ENCODE results near the gene CFAP53. TPM values are rescaled to one million over a fixed set of nuclear protein-coding genes. Genes with fewer than 3 reads are reported as not detected.

CFAP53 gene
- polyA plus RNA-seq, 1 donor from 2014 or later: 0.64 TPM

DNA sequence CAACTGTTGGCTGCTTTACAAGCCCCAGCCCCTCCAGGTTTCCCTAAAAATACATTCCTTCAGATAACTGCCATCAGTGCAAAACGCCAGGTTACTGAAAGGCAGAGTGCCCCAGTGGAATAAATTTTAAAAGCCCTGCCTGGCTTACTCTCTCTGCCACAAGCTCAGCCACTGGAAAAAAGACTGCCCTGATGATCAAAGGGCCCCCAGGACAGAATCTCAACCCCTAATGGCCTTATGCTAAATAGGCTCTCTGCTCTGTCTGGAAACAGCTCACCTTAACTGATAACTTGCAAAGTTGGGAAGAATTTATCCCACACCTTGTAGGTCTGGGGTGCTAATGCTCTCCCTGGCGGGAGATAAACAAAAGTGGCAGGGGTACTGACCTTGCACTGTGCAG, 33.9 kb downstream of the CFAP53 start:
- no peak overlapping the region for H3K4me3 ChIP-seq (ENCODE audit: low read length)
- H3F3A ChIP-seq (ENCODE audit: insufficient read depth, low read length, poor library complexity, severe bottlenecking): no peaks in the 10 kb centered on the region
- TF ChIP-seq EZH2 (IDR thresholded peaks at IDR 0.05; ENCODE audit: borderline replicate concordance, insufficient read depth, low read length, poor library complexity, severe bottlenecking): no peak
- TF ChIP-seq POLR2AphosphoS5 (IDR thresholded peaks at IDR 0.05): no peak
- TF ChIP-seq, protein P1, sequence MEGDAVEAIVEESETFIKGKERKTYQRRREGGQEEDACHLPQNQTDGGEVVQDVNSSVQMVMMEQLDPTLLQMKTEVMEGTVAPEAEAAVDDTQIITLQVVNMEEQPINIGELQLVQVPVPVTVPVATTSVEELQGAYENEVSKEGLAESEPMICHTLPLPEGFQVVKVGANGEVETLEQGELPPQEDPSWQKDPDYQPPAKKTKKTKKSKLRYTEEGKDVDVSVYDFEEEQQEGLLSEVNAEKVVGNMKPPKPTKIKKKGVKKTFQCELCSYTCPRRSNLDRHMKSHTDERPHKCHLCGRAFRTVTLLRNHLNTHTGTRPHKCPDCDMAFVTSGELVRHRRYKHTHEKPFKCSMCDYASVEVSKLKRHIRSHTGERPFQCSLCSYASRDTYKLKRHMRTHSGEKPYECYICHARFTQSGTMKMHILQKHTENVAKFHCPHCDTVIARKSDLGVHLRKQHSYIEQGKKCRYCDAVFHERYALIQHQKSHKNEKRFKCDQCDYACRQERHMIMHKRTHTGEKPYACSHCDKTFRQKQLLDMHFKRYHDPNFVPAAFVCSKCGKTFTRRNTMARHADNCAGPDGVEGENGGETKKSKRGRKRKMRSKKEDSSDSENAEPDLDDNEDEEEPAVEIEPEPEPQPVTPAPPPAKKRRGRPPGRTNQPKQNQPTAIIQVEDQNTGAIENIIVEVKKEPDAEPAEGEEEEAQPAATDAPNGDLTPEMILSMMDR (IDR thresholded peaks at IDR 0.05; ENCODE audit: poor library complexity, severe bottlenecking): no peak
- TF ChIP-seq RAD21 (conservative IDR thresholded peaks at IDR 0.05): no peak
- no peak for TF ChIP-seq EP300 (conservative IDR thresholded peaks at IDR 0.05; ENCODE audit: poor library complexity, severe bottlenecking)
- no peak for TF ChIP-seq SMC3 (conservative IDR thresholded peaks at IDR 0.05; ENCODE audit: poor library complexity)
- TF ChIP-seq MXI1 (conservative IDR thresholded peaks at IDR 0.05; ENCODE audit: poor library complexity, severe bottlenecking): no peak
- no peak for TF ChIP-seq TAF1 (IDR thresholded peaks at IDR 0.05; ENCODE audit: low read depth)
- TF ChIP-seq, protein P2, sequence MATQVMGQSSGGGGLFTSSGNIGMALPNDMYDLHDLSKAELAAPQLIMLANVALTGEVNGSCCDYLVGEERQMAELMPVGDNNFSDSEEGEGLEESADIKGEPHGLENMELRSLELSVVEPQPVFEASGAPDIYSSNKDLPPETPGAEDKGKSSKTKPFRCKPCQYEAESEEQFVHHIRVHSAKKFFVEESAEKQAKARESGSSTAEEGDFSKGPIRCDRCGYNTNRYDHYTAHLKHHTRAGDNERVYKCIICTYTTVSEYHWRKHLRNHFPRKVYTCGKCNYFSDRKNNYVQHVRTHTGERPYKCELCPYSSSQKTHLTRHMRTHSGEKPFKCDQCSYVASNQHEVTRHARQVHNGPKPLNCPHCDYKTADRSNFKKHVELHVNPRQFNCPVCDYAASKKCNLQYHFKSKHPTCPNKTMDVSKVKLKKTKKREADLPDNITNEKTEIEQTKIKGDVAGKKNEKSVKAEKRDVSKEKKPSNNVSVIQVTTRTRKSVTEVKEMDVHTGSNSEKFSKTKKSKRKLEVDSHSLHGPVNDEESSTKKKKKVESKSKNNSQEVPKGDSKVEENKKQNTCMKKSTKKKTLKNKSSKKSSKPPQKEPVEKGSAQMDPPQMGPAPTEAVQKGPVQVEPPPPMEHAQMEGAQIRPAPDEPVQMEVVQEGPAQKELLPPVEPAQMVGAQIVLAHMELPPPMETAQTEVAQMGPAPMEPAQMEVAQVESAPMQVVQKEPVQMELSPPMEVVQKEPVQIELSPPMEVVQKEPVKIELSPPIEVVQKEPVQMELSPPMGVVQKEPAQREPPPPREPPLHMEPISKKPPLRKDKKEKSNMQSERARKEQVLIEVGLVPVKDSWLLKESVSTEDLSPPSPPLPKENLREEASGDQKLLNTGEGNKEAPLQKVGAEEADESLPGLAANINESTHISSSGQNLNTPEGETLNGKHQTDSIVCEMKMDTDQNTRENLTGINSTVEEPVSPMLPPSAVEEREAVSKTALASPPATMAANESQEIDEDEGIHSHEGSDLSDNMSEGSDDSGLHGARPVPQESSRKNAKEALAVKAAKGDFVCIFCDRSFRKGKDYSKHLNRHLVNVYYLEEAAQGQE (IDR thresholded peaks at IDR 0.05; ENCODE audit: borderline replicate concordance): no peak
- H3K27me3 ChIP-seq (ENCODE audit: insufficient read depth, low read depth, low read length): no peaks in the 10 kb centered on the region
- H3K27ac ChIP-seq (ENCODE audit: low read length): no peak overlapping the region
- H3K4me2 ChIP-seq (ENCODE audit: low read length): no peak overlapping the region
- H2AFZ ChIP-seq (ENCODE audit: low read depth, low read length): no peak overlapping the region
- H3K9me3 ChIP-seq (ENCODE audit: low read length): no peaks in the 10 kb centered on the region
- H3K79me2 ChIP-seq (replicated peaks; ENCODE audit: insufficient read depth, low read length): no peaks in the 10 kb centered on the region
- no peaks in the 10 kb centered on the region for H3K9me2 ChIP-seq (ENCODE audit: insufficient read depth, low read length)
- no peak overlapping the region for H3K9ac ChIP-seq (ENCODE audit: low read length)
- H3K36me3 ChIP-seq (ENCODE audit: insufficient read depth, low read length): no peaks in the 10 kb centered on the region
- H4K20me1 ChIP-seq (ENCODE audit: insufficient read depth): no peaks in the 10 kb centered on the region

DNA sequence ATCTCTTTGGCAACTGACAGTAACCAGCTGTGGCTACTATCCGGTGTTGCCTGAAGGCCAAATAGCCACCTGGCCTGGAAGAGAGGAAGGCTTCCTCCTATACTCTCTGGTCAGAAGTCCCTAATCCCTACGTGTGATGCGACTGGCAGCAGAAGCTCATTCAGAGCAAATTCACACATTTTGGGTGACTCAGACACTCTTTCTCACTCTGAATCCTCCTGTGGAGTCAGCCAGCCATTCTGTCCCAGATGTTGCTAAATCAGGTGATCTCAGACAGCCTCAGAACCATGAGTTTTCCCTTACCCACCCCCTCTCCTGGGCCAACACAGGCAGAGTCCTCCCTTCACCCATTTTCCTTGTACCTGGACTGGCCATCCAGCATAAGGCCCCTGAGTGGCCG, 34.7 kb downstream of the CFAP53 start:
- no peak overlapping the region for H2AFZ ChIP-seq (ENCODE audit: low read depth, low read length)

More for the DNA sequence above, 34.7 kb downstream of the CFAP53 start:
- Histone ChIP-seq H3K27me3 (ENCODE audit: insufficient read depth, low read depth, low read length) (no peaks in the 10 kb centered on the region), H3K9me2 (ENCODE audit: insufficient read depth, low read length) (no peaks in the 10 kb centered on the region), H3K4me3 (ENCODE audit: low read length) (no peak overlapping the region), H3K9me3 (ENCODE audit: low read length) (no peaks in the 10 kb centered on the region), H4K20me1 (ENCODE audit: insufficient read depth) (no peaks in the 10 kb centered on the region), H3K36me3 (ENCODE audit: insufficient read depth, low read length) (no peaks in the 10 kb centered on the region), H3K27ac (ENCODE audit: low read length) (no peak overlapping the region), H3K79me2 (replicated peaks; ENCODE audit: insufficient read depth, low read length) (no peaks in the 10 kb centered on the region), H3K4me2 (ENCODE audit: low read length) (no peak overlapping the region), H3K9ac (ENCODE audit: low read length) (no peak overlapping the region), H3F3A (ENCODE audit: insufficient read depth, low read length, poor library complexity, severe bottlenecking) (no peaks in the 10 kb centered on the region)
- TF ChIP-seq, protein P1 (IDR thresholded peaks at IDR 0.05; ENCODE audit: poor library complexity, severe bottlenecking): no peak
- TF ChIP-seq MXI1 (conservative IDR thresholded peaks at IDR 0.05; ENCODE audit: poor library complexity, severe bottlenecking): no peak
- no peak for TF ChIP-seq SMC3 (conservative IDR thresholded peaks at IDR 0.05; ENCODE audit: poor library complexity)
- no peak for TF ChIP-seq EP300 (conservative IDR thresholded peaks at IDR 0.05; ENCODE audit: poor library complexity, severe bottlenecking)
- no peak for TF ChIP-seq EZH2 (IDR thresholded peaks at IDR 0.05; ENCODE audit: borderline replicate concordance, insufficient read depth, low read length, poor library complexity, severe bottlenecking)
- no peak for TF ChIP-seq POLR2AphosphoS5 (IDR thresholded peaks at IDR 0.05)
- no peak for TF ChIP-seq TAF1 (IDR thresholded peaks at IDR 0.05; ENCODE audit: low read depth)
- TF ChIP-seq, protein P2 (IDR thresholded peaks at IDR 0.05; ENCODE audit: borderline replicate concordance): no peak
- no peak for TF ChIP-seq RAD21 (conservative IDR thresholded peaks at IDR 0.05)
